ENCODE results near the gene ZNF621. TPM values are rescaled to one million over a fixed set of nuclear protein-coding genes. Genes with fewer than 3 reads are reported as not detected.

The ZNF621 gene
- total and polyA plus RNA-seq, 9 of the 15 experiments (the other 6 are each of a cell fraction or from before 2014, with no cell fraction given): 4.7 to 28.9 (median 20.6) TPM

GRCh38 chr3:40528426-40528825 lies 3.7 kb downstream of the ZNF621 start (continued):
- TF ChIP-seq POLR2G (IDR thresholded peaks at IDR 0.05; ENCODE audit: low read depth, low read length): no peak

GRCh38 chr3:40532252-40532651 lies 7.5 kb downstream of the ZNF621 start:
- TF ChIP-seq XRCC5 (IDR thresholded peaks at IDR 0.05; ENCODE audit: low read depth, low read length): no peak
- no peak for TF ChIP-seq SOX6 (IDR thresholded peaks at IDR 0.05)
- no peak for TF ChIP-seq TOE1 (IDR thresholded peaks at IDR 0.05; ENCODE audit: borderline replicate concordance)
- TF ChIP-seq TOE1 (CRISPR knock-in tag; IDR thresholded peaks at IDR 0.05; ENCODE audit: borderline replicate concordance, low read depth): no peak
- no peak for TF ChIP-seq RUNX1 (IDR thresholded peaks at IDR 0.05; ENCODE audit: low read depth)
- TF ChIP-seq TGIF2 (CRISPR knock-in tag; IDR thresholded peaks at IDR 0.05): no peak
- TF ChIP-seq XRCC4 (IDR thresholded peaks at IDR 0.05; ENCODE audit: extremely low read depth, insufficient read depth, insufficient read length): no peak
- 0 out of 2 replicates have a peak, but pooled peaks have one; percentile 12 for TF ChIP-seq ATF3 (IDR thresholded peaks at IDR 0.05)
- no peak for TF ChIP-seq ATF3 (CRISPR knock-in tag; conservative IDR thresholded peaks at IDR 0.05)
- TF ChIP-seq ZNF57 (CRISPR knock-in tag; IDR thresholded peaks at IDR 0.05): no peak
- TF ChIP-seq ZNF274 (IDR thresholded peaks at IDR 0.05; ENCODE audit: borderline replicate concordance, low read depth, low read length): peak; percentile 71; the same call in 1 of the 2 replicates
- TF ChIP-seq ZNF75A (CRISPR knock-in tag; IDR thresholded peaks at IDR 0.05): peak; percentile 81; the same call in 1 of the 2 replicates
- no peak for TF ChIP-seq CTCF (IDR thresholded peaks at IDR 0.05 in 2 of 3, conservative IDR thresholded peaks at IDR 0.05 in 1 of 3; ENCODE audit: insufficient read depth in 2 of 3, low read depth in 1 of 3, low read length in 3 of 3)
- ChIA-PET POLR2A (no interaction called here), CTCF (ENCODE audit: low intra/inter-chr PET ratio) (no interaction called here)
- in situ Hi-C loops (cut with MboI): no loop called here
- H3K27me3 ChIP-seq (ENCODE audit: control insufficient read depth in 2 of 2, insufficient read depth in 2 of 2, low read length in 2 of 2): no peaks in the 10 kb centered on the region
- 0 out of 3 replicates have a peak, but pooled peaks cover 5% of the 10 kb centered on the region for H3K79me2 ChIP-seq (ENCODE audit: control insufficient read depth, insufficient read depth, low read length)
- H3K9me1 ChIP-seq (ENCODE audit: control insufficient read depth, insufficient read depth, low read length): no peaks in the 10 kb centered on the region
- no peaks in the 10 kb centered on the region; a peak in 1 of 5 replicates for H3K4me1 ChIP-seq (replicated peaks in 1 of 2; ENCODE audit: control insufficient read depth in 2 of 2, insufficient read depth in 2 of 2, low read length in 2 of 2)
- 97% methylated on average over 5 of the region's 5 CpGs for WGBS (ENCODE audit: insufficient coverage, low coverage, missing lambda C conversion rate)
- intact Hi-C loops (cut with micrococcal nuclease): no loop called here
- no peak overlapping the region for H3K27ac ChIP-seq (ENCODE audit: extremely low read depth, low read depth, low read length)
- FAIRE-seq (no peak), DNase-seq (ENCODE audit: extremely low read depth in 1 of 4, low spot score in 3 of 4) (no peak), ATAC-seq (no peak)
- H3K9ac ChIP-seq (ENCODE audit: insufficient read depth in 1 of 2, low read depth in 2 of 2, low read length in 2 of 2): no peak overlapping the region
- H3K4me3 ChIP-seq: no peak overlapping the region
- H2AFZ ChIP-seq (ENCODE audit: low read depth, low read length): no peak overlapping the region
- H3K9me3 ChIP-seq (replicated peaks; ENCODE audit: control insufficient read depth, insufficient read depth, low read depth, low read length): peaks cover 6% of the 10 kb centered on the region; the same call in 1 of the 2 replicates
- peaks cover 84% of the 10 kb centered on the region for H3K36me3 ChIP-seq (ENCODE audit: control insufficient read depth, insufficient read depth, low read length)
- no peaks in the 10 kb centered on the region for H4K20me1 ChIP-seq (replicated peaks; ENCODE audit: control insufficient read depth, insufficient read depth, low read length)
- no TSS peak for BruUV-seq (replicated peaks)
- H3K4me2 ChIP-seq (ENCODE audit: insufficient read depth, low read length): no peak overlapping the region
